GM12878 (cell line): Measurements from ENCODE around the gene BAIAP2L1. TPM values are rescaled to one million over a fixed set of nuclear protein-coding genes. Genes with fewer than 3 reads are reported as not detected.

Experiments
- ATAC-seq: fragments of 200-7000 bp; cut with Tn5 transposase; 3 replicates; pipeline ENCODE4 v1.9.1; 2020; ENCODE audit warnings: mild to moderate bottlenecking, moderate library complexity
- BruUV-seq: library from RNA; stranded (reverse); fragments of 400-500 nt; replicated peaks from 2 replicates; lab custom pipeline; 2021; lab: Mats Ljungman, UMichigan
- CTCF ChIA-PET: fragments of 300-600 bp; sonication (Branson Sonifier 250); formaldehyde crosslinking; extraction: SDS; loops from one replicate; lab custom pipeline; 2021; ENCODE audit warnings: inconsistent platforms; lab: Yijun Ruan, JAX
- POLR2A ChIA-PET: fragments of 350-600 bp; formaldehyde crosslinking; extraction: SDS; loops from one replicate; lab custom pipeline; 2021; ENCODE audit warnings: inconsistent platforms; lab: Charles Lee
- RAD21 ChIA-PET: fragments of 300-600 bp; sonication (Branson Sonifier 250); formaldehyde crosslinking; loops from one replicate; lab custom pipeline; 2023; ENCODE audit warnings: antibody characterized with exemption; ENCODE audit not compliant: unreplicated experiment; lab: Charles Lee
- SMC1A ChIA-PET: fragments of 300-600 bp; sonication (Branson Sonifier 250); formaldehyde crosslinking; loops from one replicate; lab custom pipeline; 2023; ENCODE audit not compliant: unreplicated experiment, uncharacterized antibody; lab: Charles Lee
- DNase-seq: peaks from one replicate; pipeline ENCODE4 v3.0.0-alpha.2; 2011; ENCODE audit warnings: low read depth, low spot score
- FAIRE-seq: peaks from 3 replicates; lab custom pipeline; 2011; peaks lifted over from hg19 to GRCh38; lab: Jason Lieb, UNC
- H2AFZ ChIP-seq: 2 replicates; pipeline ENCODE4 v1.6.0; 2011; ENCODE audit warnings: low read depth, low read length, control low read depth; ENCODE audit not compliant: control insufficient read depth
- H3K27ac ChIP-seq: 2 replicates; pipeline ENCODE4 v1.5.1; 2011; ENCODE audit warnings: control low read depth; ENCODE audit not compliant: control insufficient read depth, insufficient read depth
- H3K27me3 ChIP-seq, 2 experiments: replicated peaks in 1 of 2; 2 replicates each; pipeline versions ENCODE4 v1.6.0 to v1.6.1; 2011; ENCODE audit warnings: low read length in 1 of 2; ENCODE audit not compliant: control insufficient read depth in 2 of 2, insufficient read depth in 2 of 2
- H3K36me3 ChIP-seq, 2 experiments: 2 replicates each; pipeline ENCODE4 v1.5.1; 2011; ENCODE audit warnings: low read length in 1 of 2; ENCODE audit not compliant: control insufficient read depth in 2 of 2, insufficient read depth in 2 of 2
- H3K4me1 ChIP-seq: 2 replicates; pipeline ENCODE4 v1.6.1; 2011; ENCODE audit warnings: mild to moderate bottlenecking, low read length, moderate library complexity, mixed read lengths; ENCODE audit not compliant: control insufficient read depth, insufficient read depth
- H3K4me2 ChIP-seq: 2 replicates; pipeline ENCODE4 v1.6.0; 2011; ENCODE audit warnings: control low read depth; ENCODE audit not compliant: control insufficient read depth, insufficient read depth
- H3K4me3 ChIP-seq: fragments of 200-600 bp; sonication (generic); 2 replicates; pipeline ENCODE4 v1.5.1; 2016
- H3K79me2 ChIP-seq: 2 replicates; pipeline ENCODE4 v1.6.0; 2011; ENCODE audit warnings: low read length; ENCODE audit not compliant: control insufficient read depth, insufficient read depth
- H3K9ac ChIP-seq: 2 replicates; pipeline ENCODE4 v1.8.0; 2011; ENCODE audit warnings: low read length, control low read depth, mixed read lengths; ENCODE audit not compliant: control insufficient read depth, insufficient read depth
- H3K9me3 ChIP-seq: replicated peaks from 3 replicates; pipeline ENCODE4 v1.5.1; 2011; ENCODE audit warnings: mild to moderate bottlenecking, low read length; ENCODE audit not compliant: control insufficient read depth, insufficient read depth
- H4K20me1 ChIP-seq: 2 replicates; pipeline ENCODE4 v1.6.0; 2011; ENCODE audit not compliant: control insufficient read depth, insufficient read depth
- BHLHE40 ChIP-seq, 2 experiments: fragments of 450-650 bp in 1 of 2; IDR thresholded peaks; 2 replicates each; pipeline ENCODE4 v1.6.1; 2011 to 2017; ENCODE audit warnings: low read depth in 2 of 2, borderline replicate concordance in 1 of 2, improper control_type of control experiment in 1 of 2, low read length in 1 of 2, mild to moderate bottlenecking in 1 of 2
- CBFB ChIP-seq: IDR thresholded peaks from 2 replicates; pipeline ENCODE4 v1.6.1; 2016; ENCODE audit warnings: antibody characterized with exemption, low read depth
- CHD4 ChIP-seq: fragments of 200-600 bp; sonication (generic); IDR thresholded peaks from 2 replicates; pipeline ENCODE4 v1.6.1; 2016; ENCODE audit warnings: mild to moderate bottlenecking
- EP300 ChIP-seq, 2 experiments: fragments of 150-350 bp in 1 of 2; IDR thresholded peaks; 2 replicates each; pipeline ENCODE4 v1.6.1; 2011 to 2012; ENCODE audit warnings: low read depth in 2 of 2, low read length in 2 of 2, borderline replicate concordance in 1 of 2, improper control_type of control experiment in 1 of 2, inconsistent platforms in 1 of 2; ENCODE audit not compliant: control insufficient read depth in 1 of 2
- HDGF ChIP-seq: fragments of 450-650 bp; IDR thresholded peaks from 2 replicates; pipeline ENCODE4 v1.6.1; 2016; ENCODE audit warnings: antibody characterized with exemption
- IRF4 ChIP-seq: IDR thresholded peaks from 2 replicates; pipeline ENCODE4 v1.6.1; 2011; ENCODE audit warnings: low read depth, low read length
- MTA3 ChIP-seq: IDR thresholded peaks from 2 replicates; pipeline ENCODE4 v1.6.1; 2012; ENCODE audit warnings: low read length, inconsistent platforms, borderline replicate concordance
- NFXL1 ChIP-seq: fragments of 450-650 bp; IDR thresholded peaks from 2 replicates; pipeline ENCODE4 v1.6.1; 2017; ENCODE audit warnings: antibody characterized with exemption, mild to moderate bottlenecking, borderline replicate concordance
- NFYA ChIP-seq: IDR thresholded peaks from 2 replicates; pipeline ENCODE4 v1.6.1; 2011; ENCODE audit warnings: low read depth, mild to moderate bottlenecking, low read length, improper control_type of control experiment, borderline replicate concordance
- RUNX3 ChIP-seq: IDR thresholded peaks from 2 replicates; pipeline ENCODE4 v1.6.1; 2012; ENCODE audit warnings: low read length, inconsistent platforms
- SIN3A ChIP-seq: IDR thresholded peaks from 2 replicates; pipeline ENCODE4 v1.6.1; 2012; ENCODE audit warnings: low read depth, low read length, improper control_type of control experiment
- SMAD1 ChIP-seq: fragments of 450-650 bp; IDR thresholded peaks from 2 replicates; pipeline ENCODE4 v1.6.1; 2018; ENCODE audit warnings: mild to moderate bottlenecking, low read depth; ENCODE audit not compliant: partially characterized antibody
- SREBF2 ChIP-seq: IDR thresholded peaks from 2 replicates; pipeline ENCODE4 v1.6.1; 2012; ENCODE audit warnings: mild to moderate bottlenecking, low read length
- TCF12 ChIP-seq: IDR thresholded peaks from 2 replicates; pipeline ENCODE4 v1.6.1; 2011; ENCODE audit warnings: low read depth, mild to moderate bottlenecking, low read length
- YBX1 ChIP-seq: fragments of 450-650 bp; IDR thresholded peaks from 2 replicates; pipeline ENCODE4 v1.6.1; 2016; ENCODE audit warnings: antibody characterized with exemption
- YY1 ChIP-seq: IDR thresholded peaks from 2 replicates; pipeline ENCODE4 v1.6.1; 2011; ENCODE audit warnings: low read depth, mild to moderate bottlenecking, low read length
- WGBS: methylation state at CpG from one replicate; pipeline ENCODE4 v1.1.6; 2016; ENCODE audit warnings: low lambda C conversion rate; ENCODE audit not compliant: insufficient replicate concordance, insufficient coverage; ENCODE audit errors: missing lambda C conversion rate; 5-methylcytosine and 5-hydroxymethylcytosine counted together
- in situ Hi-C: fragments of 300-500 bp; cut with MboI; formaldehyde crosslinking; loops from 9 replicates; pipeline ENCODE4 v1.14.3; 2018; ENCODE audit warnings: mixed read lengths
- intact Hi-C: fragments of 100-400 bp; cut with micrococcal nuclease; formaldehyde crosslinking; loops from one replicate; pipeline ENCODE4 v1.14.2; 2022; ENCODE audit not compliant: unreplicated experiment
- polyA plus RNA-seq, 11 experiments: library from polyadenylated mRNA; depleted of rRNA in 4 of 11; unstranded in 6 of 11; stranded (reverse) in 5 of 11; fragments of >200 nt; fragmentation: Nextera tagmentation in 4 of 11; fragmentation: Illumina TruSeq in 1 of 11; extraction: Ambion mirVana in 4 of 11; extraction: Trizol in 1 of 11; gene quantifications; 1 replicate in 1 of 11; 2 replicates in 10 of 11; pipeline versions ENCODE4 v1.2.1 to v1.2.3, GENCODE V29; 2011 to 2016; ENCODE audit warnings: inconsistent platforms in 2 of 11, missing spikeins in 2 of 11, low read depth in 1 of 11
- total RNA-seq, 4 experiments: library from RNA; depleted of rRNA in 3 of 4; stranded (reverse); fragments of >200 nt in 3 of 4; fragmentation: Illumina TruSeq in 1 of 4; extraction: Trizol in 1 of 4; gene quantifications; 2 replicates each; pipeline versions ENCODE4 v1.2.1 to v1.2.3, GENCODE V29; 2013 to 2021
- TF ChIP-seq, protein P1 (sequence below): fragments of 450-650 bp; IDR thresholded peaks from 2 replicates; pipeline ENCODE4 v1.6.1; 2016; ENCODE audit warnings: mild to moderate bottlenecking
- TF ChIP-seq, protein P2 (sequence below): IDR thresholded peaks from 2 replicates; pipeline ENCODE4 v1.6.1; 2011; ENCODE audit warnings: borderline replicate concordance, low read depth, mild to moderate bottlenecking, moderate library complexity, low read length; ENCODE audit not compliant: insufficient read depth, poor library complexity, severe bottlenecking
- TF ChIP-seq, protein P3 (sequence below): IDR thresholded peaks from 2 replicates; pipeline ENCODE4 v1.6.1; 2011; ENCODE audit warnings: borderline replicate concordance, low read depth, mild to moderate bottlenecking, moderate library complexity, mixed read lengths, low read length; ENCODE audit not compliant: insufficient read depth; ENCODE audit errors: extremely low read length
- TF ChIP-seq, protein P4 (sequence below): fragments of 450-650 bp; IDR thresholded peaks from 2 replicates; pipeline ENCODE4 v1.6.1; 2017; ENCODE audit warnings: mild to moderate bottlenecking, low read depth, inconsistent platforms; ENCODE audit not compliant: poor library complexity, severe bottlenecking

The BAIAP2L1 gene
- total and polyA plus RNA-seq, 10 of the 15 experiments (the other 5 are each of a cell fraction or from before 2014, with no cell fraction given), result 8.9 to 60.2 (median 35.7) TPM

DNA sequence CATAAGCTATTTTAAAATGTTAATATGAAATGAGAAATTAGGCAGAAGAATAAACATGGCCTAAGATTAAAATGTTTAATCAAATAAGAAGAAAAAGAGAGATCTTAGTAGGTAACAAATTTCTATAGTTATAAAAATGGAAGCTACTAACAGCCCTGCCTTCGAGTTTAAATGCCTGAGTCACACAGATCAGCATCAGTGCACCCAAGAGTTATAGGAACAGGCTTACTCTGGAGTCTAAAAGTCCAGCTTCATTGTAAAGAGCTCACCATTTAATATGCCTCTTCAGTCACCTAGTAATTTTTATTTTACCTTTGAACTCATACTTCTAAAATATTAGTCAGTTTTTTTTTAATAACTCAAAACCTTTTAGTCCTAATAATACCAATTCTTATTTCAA is 66.8 kb downstream of the BAIAP2L1 start:
- BruUV-seq, result no TSS peak
- intact Hi-C loops, result no loop called here

More for the DNA sequence above, 66.8 kb downstream of the BAIAP2L1 start:
- in situ Hi-C loops, result no loop called here
- Histone ChIP-seq H3K9me3 (peaks cover under 1% of the 10 kb centered on the region; the same call in 2 of the 3 replicates), H3K36me3 (no peaks in the 10 kb centered on the region; a peak in 1 of 4 replicates), H3K79me2 (no peaks in the 10 kb centered on the region), H3K27ac (no peak overlapping the region), H2AFZ (no peak overlapping the region), H3K4me3 (no peak overlapping the region), H3K9ac (no peak overlapping the region), H3K4me1 (no peaks in the 10 kb centered on the region), H3K4me2 (no peak overlapping the region), H4K20me1 (no peaks in the 10 kb centered on the region), H3K27me3 (no peaks in the 10 kb centered on the region)
- no peak for FAIRE-seq
- WGBS, result 5% methylated on average over 1 of the region's 1 CpG
- ATAC-seq, result no peak
- ChIA-PET CTCF (interaction anchor here (0.7 kb wide), 1 partner anchor 22 kb away, joined by 3 read pairs; no protein-coding TSS in a partner anchor), RAD21 (no interaction called here), SMC1A (no interaction called here)
- TF ChIP-seq, protein P1, sequence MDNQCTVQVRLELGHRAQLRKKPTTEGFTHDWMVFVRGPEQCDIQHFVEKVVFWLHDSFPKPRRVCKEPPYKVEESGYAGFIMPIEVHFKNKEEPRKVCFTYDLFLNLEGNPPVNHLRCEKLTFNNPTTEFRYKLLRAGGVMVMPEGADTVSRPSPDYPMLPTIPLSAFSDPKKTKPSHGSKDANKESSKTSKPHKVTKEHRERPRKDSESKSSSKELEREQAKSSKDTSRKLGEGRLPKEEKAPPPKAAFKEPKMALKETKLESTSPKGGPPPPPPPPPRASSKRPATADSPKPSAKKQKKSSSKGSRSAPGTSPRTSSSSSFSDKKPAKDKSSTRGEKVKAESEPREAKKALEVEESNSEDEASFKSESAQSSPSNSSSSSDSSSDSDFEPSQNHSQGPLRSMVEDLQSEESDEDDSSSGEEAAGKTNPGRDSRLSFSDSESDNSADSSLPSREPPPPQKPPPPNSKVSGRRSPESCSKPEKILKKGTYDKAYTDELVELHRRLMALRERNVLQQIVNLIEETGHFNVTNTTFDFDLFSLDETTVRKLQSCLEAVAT, result no peak
- no peak for TF ChIP-seq IRF4
- no peak for TF ChIP-seq SIN3A
- TF ChIP-seq HDGF, result no peak
- TF ChIP-seq RUNX3, result no peak
- no peak for TF ChIP-seq TCF12
- TF ChIP-seq CBFB, result no peak
- TF ChIP-seq, protein P2, sequence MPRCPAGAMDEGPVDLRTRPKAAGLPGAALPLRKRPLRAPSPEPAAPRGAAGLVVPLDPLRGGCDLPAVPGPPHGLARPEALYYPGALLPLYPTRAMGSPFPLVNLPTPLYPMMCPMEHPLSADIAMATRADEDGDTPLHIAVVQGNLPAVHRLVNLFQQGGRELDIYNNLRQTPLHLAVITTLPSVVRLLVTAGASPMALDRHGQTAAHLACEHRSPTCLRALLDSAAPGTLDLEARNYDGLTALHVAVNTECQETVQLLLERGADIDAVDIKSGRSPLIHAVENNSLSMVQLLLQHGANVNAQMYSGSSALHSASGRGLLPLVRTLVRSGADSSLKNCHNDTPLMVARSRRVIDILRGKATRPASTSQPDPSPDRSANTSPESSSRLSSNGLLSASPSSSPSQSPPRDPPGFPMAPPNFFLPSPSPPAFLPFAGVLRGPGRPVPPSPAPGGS, result no peak
- no peak for TF ChIP-seq SREBF2
- no peak for TF ChIP-seq CHD4
- no peak for TF ChIP-seq YY1
- TF ChIP-seq NFYA, result no peak
- TF ChIP-seq, protein P3, sequence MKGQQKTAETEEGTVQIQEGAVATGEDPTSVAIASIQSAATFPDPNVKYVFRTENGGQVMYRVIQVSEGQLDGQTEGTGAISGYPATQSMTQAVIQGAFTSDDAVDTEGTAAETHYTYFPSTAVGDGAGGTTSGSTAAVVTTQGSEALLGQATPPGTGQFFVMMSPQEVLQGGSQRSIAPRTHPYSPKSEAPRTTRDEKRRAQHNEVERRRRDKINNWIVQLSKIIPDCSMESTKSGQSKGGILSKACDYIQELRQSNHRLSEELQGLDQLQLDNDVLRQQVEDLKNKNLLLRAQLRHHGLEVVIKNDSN, result no peak
- no peak for TF ChIP-seq BHLHE40 (IDR thresholded peaks at IDR 0.05; ENCODE audit: borderline replicate concordance in 1 of 2, low read depth in 2 of 2, low read length in 1 of 2)
- TF ChIP-seq SMAD1, result no peak
- TF ChIP-seq YBX1, result no peak
- no peak for TF ChIP-seq EP300 (IDR thresholded peaks at IDR 0.05; ENCODE audit: borderline replicate concordance in 1 of 2, control insufficient read depth in 1 of 2, low read depth in 2 of 2, low read length in 2 of 2)
- TF ChIP-seq NFXL1, result no peak
- TF ChIP-seq, protein P4, sequence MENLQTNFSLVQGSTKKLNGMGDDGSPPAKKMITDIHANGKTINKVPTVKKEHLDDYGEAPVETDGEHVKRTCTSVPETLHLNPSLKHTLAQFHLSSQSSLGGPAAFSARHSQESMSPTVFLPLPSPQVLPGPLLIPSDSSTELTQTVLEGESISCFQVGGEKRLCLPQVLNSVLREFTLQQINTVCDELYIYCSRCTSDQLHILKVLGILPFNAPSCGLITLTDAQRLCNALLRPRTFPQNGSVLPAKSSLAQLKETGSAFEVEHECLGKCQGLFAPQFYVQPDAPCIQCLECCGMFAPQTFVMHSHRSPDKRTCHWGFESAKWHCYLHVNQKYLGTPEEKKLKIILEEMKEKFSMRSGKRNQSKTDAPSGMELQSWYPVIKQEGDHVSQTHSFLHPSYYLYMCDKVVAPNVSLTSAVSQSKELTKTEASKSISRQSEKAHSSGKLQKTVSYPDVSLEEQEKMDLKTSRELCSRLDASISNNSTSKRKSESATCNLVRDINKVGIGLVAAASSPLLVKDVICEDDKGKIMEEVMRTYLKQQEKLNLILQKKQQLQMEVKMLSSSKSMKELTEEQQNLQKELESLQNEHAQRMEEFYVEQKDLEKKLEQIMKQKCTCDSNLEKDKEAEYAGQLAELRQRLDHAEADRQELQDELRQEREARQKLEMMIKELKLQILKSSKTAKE, result no peak
- TF ChIP-seq MTA3, result no peak
- TF ChIP-seq, all 136 proteins: peak for 0
- no peak for DNase-seq
- POLR2A ChIA-PET, result no interaction called here
